A549 treated with ZK216348 at 1 μM for 4 hours (cell line): ENCODE measurements around the gene ZNF717. TPM values are rescaled to one million over a fixed set of nuclear protein-coding genes. Genes with fewer than 3 reads are reported as not detected.

ENCODE experiments used
- total RNA-seq: library from RNA; stranded (reverse); fragments of 200-300 nt; extraction: Qiagen RNA extraction; gene quantifications from 5 replicates; pipeline ENCODE4 v1.2.3, GENCODE V29; 2022; ENCODE audit warnings: low read depth

The ZNF717 gene
- 1.8 to 3.6 TPM (median 2.9 TPM) in 5 replicates for total RNA-seq

GRCh38 chr3:75785081-75785755 lies at the start of gene ZNF717:
TSS of gene ZNF717 (minus strand) at chr3:75785549. CDS start at chr3:75783362, 2,187 bp downstream.

Other genes starting within 250 kb of the ZNF717 start
- not detected in 5 replicates for gene FRG2C, start 121.2 kb downstream of the ZNF717 start, total RNA-seq